Measurements from ENCODE around the gene PLCG2. TPM values are rescaled to one million over a fixed set of nuclear protein-coding genes. Genes with fewer than 3 reads are reported as not detected.
"Not testable (repeated sequence)": the region's sequence is repeated elsewhere in the genome, so short reads cannot be mapped to it uniquely, and the experiment has no call there.

Gene PLCG2
- total RNA-seq, 6 experiments from 2014 or later: 11.1 to 23.1 (median 17.7) TPM

GRCh38 chr16:81799138-81799504, 20.0 kb downstream of the PLCG2 start:
- TF ChIP-seq POLR2A (IDR thresholded peaks at IDR 0.05) (no peak), CTCF (IDR thresholded peaks at IDR 0.05) (no peak)
- Histone ChIP-seq H3K27ac (no peak overlapping the region), H3K36me3 (no peaks in the 10 kb centered on the region), H3K27me3 (no peaks in the 10 kb centered on the region), H3K4me3 (no peak overlapping the region), H3K9me3 (no peaks in the 10 kb centered on the region), H3K4me1 (no peaks in the 10 kb centered on the region)
- intact Hi-C loops (cut with DNase I): no loop called here
- WGBS (ENCODE audit: insufficient coverage, low coverage, low lambda C conversion rate, missing lambda C conversion rate): 52% methylated on average over 2 of the region's 2 CpGs
- DNase-seq (no peak), ATAC-seq (no peak)

GRCh38 chr16:81801724-81802123, 22.6 kb downstream of the PLCG2 start:
- H3K27me3 ChIP-seq; DNase-seq; H3K4me1 ChIP-seq; H3K36me3 ChIP-seq; H3K9me3 ChIP-seq; H3K27ac ChIP-seq; intact Hi-C loops (cut with DNase I); H3K4me3 ChIP-seq; ATAC-seq: not testable (repeated sequence)
- WGBS (ENCODE audit: insufficient coverage, low coverage, low lambda C conversion rate, missing lambda C conversion rate): 83% methylated on average over 4 of the region's 5 CpGs

GRCh38 chr16:81803332-81803731, 24.2 kb downstream of the PLCG2 start:
- Histone ChIP-seq H3K4me1 (no peaks in the 10 kb centered on the region), H3K36me3 (no peaks in the 10 kb centered on the region), H3K27ac (no peak overlapping the region), H3K9me3 (no peaks in the 10 kb centered on the region), H3K4me3 (no peak overlapping the region), H3K27me3 (no peaks in the 10 kb centered on the region)
- DNase-seq (no peak), ATAC-seq (no peak)
- TF ChIP-seq CTCF (IDR thresholded peaks at IDR 0.05) (no peak), POLR2A (IDR thresholded peaks at IDR 0.05) (no peak)
- intact Hi-C loops (cut with DNase I): no loop called here
- 56% methylated on average over 1 of the region's 3 CpGs for WGBS (ENCODE audit: insufficient coverage, low coverage, low lambda C conversion rate, missing lambda C conversion rate)

- Histone ChIP-seq H3K27ac (no peak overlapping the region), H3K27me3 (no peaks in the 10 kb centered on the region), H3K9me3 (no peaks in the 10 kb centered on the region), H3K4me1 (peaks cover 0 to 4% (median 0%) of the 10 kb centered on the region in 4 donors), H3K36me3 (no peaks in the 10 kb centered on the region), H3K4me3 (no peak overlapping the region)
- WGBS (ENCODE audit: insufficient coverage, low coverage, low lambda C conversion rate, missing lambda C conversion rate): 66% methylated on average over 2 of the region's 2 CpGs
- TF ChIP-seq POLR2A (IDR thresholded peaks at IDR 0.05) (no peak), CTCF (IDR thresholded peaks at IDR 0.05) (no peak)
- DNase-seq: no peak
- ATAC-seq: no peak
- intact Hi-C loops (cut with DNase I): no loop called here
Observed at GRCh38 chr16:81804134-81804610, 25.1 kb downstream of the PLCG2 start.

- intact Hi-C loops (cut with DNase I): no loop called here
- ATAC-seq: no peak
- Histone ChIP-seq H3K36me3 (no peaks in the 10 kb centered on the region), H3K4me1 (peaks cover 0 to 7% (median 0%) of the 10 kb centered on the region in 4 donors), H3K27ac (no peak overlapping the region), H3K9me3 (no peaks in the 10 kb centered on the region), H3K4me3 (no peak overlapping the region), H3K27me3 (no peaks in the 10 kb centered on the region)
- TF ChIP-seq POLR2A (IDR thresholded peaks at IDR 0.05) (no peak), CTCF (IDR thresholded peaks at IDR 0.05) (no peak)
- DNase-seq: no peak
- WGBS (ENCODE audit: insufficient coverage, low coverage, low lambda C conversion rate, missing lambda C conversion rate): 100% methylated on average over 1 of the region's 6 CpGs
Observed at GRCh38 chr16:81806696-81807095, 27.6 kb downstream of the PLCG2 start.
